NCI-H1436 treated with DMSO at 0.1 percent for 48 hours (cell line): Measurements from ENCODE around the gene ANAPC2.

Experiments
- DNase-seq: peaks from one replicate; lab custom pipeline; 2025; lab: John Stamatoyannopoulos, UW

The ANAPC2 gene

GRCh38 chr9:137127301-137128157 is 60.8 kb downstream of the ANAPC2 start:
- DNase-seq: no peak

- DNase-seq: no peak
These were observed 61.6 kb downstream of the ANAPC2 start for GRCh38 chr9:137126786-137127185.
